Measurements from ENCODE around the gene GGCX. TPM values are rescaled to one million over a fixed set of nuclear protein-coding genes. Genes with fewer than 3 reads are reported as not detected.

GGCX gene
- total RNA-seq, 2 donors from 2014 or later = 74.5 to 89.5 TPM

- no peak overlapping the region for H3K4me3 ChIP-seq (ENCODE audit: low read length)
- H3K36me3 ChIP-seq (ENCODE audit: control insufficient read depth, insufficient read depth, low read length) = no peaks in the 10 kb centered on the region
- Mint-ChIP-seq H3K4me3 (no peak overlapping the region), H3K27me3 (ENCODE audit: insufficient read depth) (no peaks in the 10 kb centered on the region), H3K9me3 (peaks cover 6% of the 10 kb centered on the region), H3K27ac (no peak overlapping the region), H3K4me1 (peaks cover 27% of the 10 kb centered on the region), H3K36me3 (ENCODE audit: low read depth) (no peaks in the 10 kb centered on the region)
- no peak for TF ChIP-seq CTCF (conservative IDR thresholded peaks at IDR 0.05)
- no peaks in the 10 kb centered on the region for H3K9me3 ChIP-seq (ENCODE audit: control insufficient read depth, low read length)
- WGBS, 2 experiments (ENCODE audit: insufficient coverage in 1 of 2, insufficient read length in 1 of 2) = 92 to 100% methylated on average over 4 of the region's 4 CpGs
- H3K4me1 ChIP-seq (ENCODE audit: control insufficient read depth, insufficient read depth, low read length) = peaks cover 10% of the 10 kb centered on the region
- H3K27me3 ChIP-seq (ENCODE audit: control insufficient read depth, insufficient read depth, low read length, poor library complexity, severe bottlenecking) = no peaks in the 10 kb centered on the region
- no peak overlapping the region for H3K9ac ChIP-seq (ENCODE audit: extremely low read depth, low read length, poor library complexity, severe bottlenecking)
- H3K27ac ChIP-seq (ENCODE audit: low read depth, low read length) = no peak overlapping the region
- DNase-seq = no peak
These were observed 35.7 kb downstream of the GGCX start for GRCh38 chr2:85525567-85525966.

GRCh38 chr2:85525029-85525428 lies 36.3 kb downstream of the GGCX start:
- no peak for DNase-seq
- no peak overlapping the region for H3K4me3 Mint-ChIP-seq
- H3K27me3 Mint-ChIP-seq (ENCODE audit: insufficient read depth) = peaks cover 2% of the 10 kb centered on the region
- H3K4me1 Mint-ChIP-seq = peaks cover 27% of the 10 kb centered on the region
- H3K27ac ChIP-seq (ENCODE audit: low read depth, low read length) = no peak overlapping the region
- H3K9me3 ChIP-seq (ENCODE audit: control insufficient read depth, low read length) = no peaks in the 10 kb centered on the region
- no peaks in the 10 kb centered on the region for H3K36me3 Mint-ChIP-seq (ENCODE audit: low read depth)
- no peak overlapping the region for H3K4me3 ChIP-seq (ENCODE audit: low read length)
- peaks cover 10% of the 10 kb centered on the region for H3K4me1 ChIP-seq (ENCODE audit: control insufficient read depth, insufficient read depth, low read length)
- no peaks in the 10 kb centered on the region for H3K36me3 ChIP-seq (ENCODE audit: control insufficient read depth, insufficient read depth, low read length)
- H3K9ac ChIP-seq (ENCODE audit: extremely low read depth, low read length, poor library complexity, severe bottlenecking) = no peak overlapping the region
- H3K9me3 Mint-ChIP-seq = peaks cover 3% of the 10 kb centered on the region
- no peaks in the 10 kb centered on the region for H3K27me3 ChIP-seq (ENCODE audit: control insufficient read depth, insufficient read depth, low read length, poor library complexity, severe bottlenecking)
- 67 to 83% methylated on average over 2 to 5 of the region's 5 CpGs for WGBS, 2 experiments (ENCODE audit: insufficient coverage in 1 of 2, insufficient read length in 1 of 2)
- no peak for TF ChIP-seq CTCF (conservative IDR thresholded peaks at IDR 0.05)
- H3K27ac Mint-ChIP-seq = no peak overlapping the region

GRCh38 chr2:85524336-85524908 lies 36.9 kb downstream of the GGCX start:
- Mint-ChIP-seq H3K27ac (no peak overlapping the region), H3K4me3 (no peak overlapping the region), H3K4me1 (peaks cover 27% of the 10 kb centered on the region), H3K9me3 (no peaks in the 10 kb centered on the region), H3K36me3 (ENCODE audit: low read depth) (no peaks in the 10 kb centered on the region), H3K27me3 (ENCODE audit: insufficient read depth) (peaks cover 2% of the 10 kb centered on the region)
- peak overlapping the region; percentile 39 for H3K27ac ChIP-seq (ENCODE audit: low read depth, low read length)
- TF ChIP-seq CTCF (conservative IDR thresholded peaks at IDR 0.05) = no peak
- no peaks in the 10 kb centered on the region for H3K9me3 ChIP-seq (ENCODE audit: control insufficient read depth, low read length)
- DNase-seq = peak; percentile 72
- no peak overlapping the region for H3K9ac ChIP-seq (ENCODE audit: extremely low read depth, low read length, poor library complexity, severe bottlenecking)
- WGBS, 2 experiments (ENCODE audit: insufficient coverage in 1 of 2, insufficient read length in 1 of 2) = 47 to 69% methylated on average over 6 to 8 of the region's 8 CpGs
- no peaks in the 10 kb centered on the region for H3K27me3 ChIP-seq (ENCODE audit: control insufficient read depth, insufficient read depth, low read length, poor library complexity, severe bottlenecking)
- no peak overlapping the region for H3K4me3 ChIP-seq (ENCODE audit: low read length)
- H3K4me1 ChIP-seq (ENCODE audit: control insufficient read depth, insufficient read depth, low read length) = peaks cover 10% of the 10 kb centered on the region
- H3K36me3 ChIP-seq (ENCODE audit: control insufficient read depth, insufficient read depth, low read length) = no peaks in the 10 kb centered on the region
